HCT116 (cell line): ENCODE data around the gene DCTN2. TPM values are rescaled to one million over a fixed set of nuclear protein-coding genes. Genes with fewer than 3 reads are reported as not detected.

Source experiments
- ATAC-seq: fragments of 200-7000 bp; cut with Tn5 transposase; 2 replicates; pipeline ENCODE4 v1.9.1; 2020; ENCODE audit warnings: mild to moderate bottlenecking, moderate library complexity
- BruUV-seq: library from RNA; stranded (reverse); fragments of 400-500 nt; replicated peaks from 2 replicates; lab custom pipeline; 2021; lab: Mats Ljungman, UMichigan
- CTCF ChIA-PET: fragments of 300-600 bp; sonication (Branson Sonifier 250); formaldehyde crosslinking; loops from one replicate; lab custom pipeline; 2021; ENCODE audit warnings: antibody characterized with exemption; lab: Charles Lee
- POLR2A ChIA-PET: fragments of 300-600, 350-600 bp; sonication (Branson Sonifier 250); formaldehyde crosslinking; loops from one replicate; lab custom pipeline; 2021; ENCODE audit warnings: antibody characterized with exemption; lab: Charles Lee
- RAD21 ChIA-PET, 2 experiments: fragments of 300-600 bp; sonication (Branson Sonifier 250); formaldehyde crosslinking; loops; one replicate each; lab custom pipeline; 2023; ENCODE audit warnings: low total read pairs in 2 of 2; ENCODE audit not compliant: uncharacterized antibody in 2 of 2, unreplicated experiment in 2 of 2, low non-redundant PET in 1 of 2; lab: Charles Lee
- DNase-seq: peaks from one replicate; pipeline ENCODE4 v3.0.0-alpha.2; 2010; ENCODE audit warnings: low read depth, low spot score
- H2AFZ ChIP-seq: fragments of 200-600 bp; shearing (Covaris generic), sonication (generic); 2 replicates; pipeline ENCODE4 v1.6.1; 2017; ENCODE audit warnings: low read depth, mixed run types, mixed read lengths, antibody characterized with exemption, low read length; ENCODE audit not compliant: poor library complexity, severe bottlenecking
- H3K27ac ChIP-seq: 2 replicates; pipeline ENCODE4 v1.5.1; 2012; ENCODE audit warnings: low read depth, low read length
- H3K27me3 ChIP-seq: fragments of 200-600 bp; sonication (generic); 2 replicates; pipeline ENCODE4 v1.6.1; 2016; ENCODE audit warnings: mixed run types, low read length, mixed read lengths; ENCODE audit not compliant: insufficient read depth
- H3K36me3 ChIP-seq, 2 experiments: fragments of 200-500 bp in 1 of 2; fragments of 200-600 bp in 1 of 2; sonication (Bioruptor generic) in 1 of 2; sonication (generic) in 1 of 2; 2 replicates each; pipeline versions ENCODE4 v1.5.1 to v1.6.1; 2014 to 2016; ENCODE audit warnings: low read length in 2 of 2, inconsistent platforms in 1 of 2, mixed read lengths in 1 of 2, mixed run types in 1 of 2; ENCODE audit not compliant: insufficient read depth in 2 of 2, control insufficient read depth in 1 of 2
- H3K4me1 ChIP-seq, 2 experiments: fragments of 200-600 bp in 1 of 2; sonication (generic) in 1 of 2; 2 replicates each; pipeline versions ENCODE4 v1.5.1 to v1.6.1; 2012 to 2017; ENCODE audit warnings: low read length in 2 of 2, inconsistent platforms in 1 of 2, mild to moderate bottlenecking in 1 of 2, mixed read lengths in 1 of 2, mixed run types in 1 of 2, moderate library complexity in 1 of 2; ENCODE audit not compliant: insufficient read depth in 2 of 2, control insufficient read depth in 1 of 2
- H3K4me2 ChIP-seq: fragments of 200-600 bp; sonication (generic); 2 replicates; pipeline ENCODE4 v1.6.1; 2017; ENCODE audit warnings: mixed run types, low read length, mixed read lengths
- H3K4me3 ChIP-seq, 2 experiments: fragments of 200-600 bp in 1 of 2; sonication (generic) in 1 of 2; replicated peaks in 1 of 2; 2 replicates each; pipeline ENCODE4 v1.5.1; 2011 to 2016; ENCODE audit warnings: low read length in 2 of 2, control low read depth in 1 of 2, low read depth in 1 of 2, mild to moderate bottlenecking in 1 of 2, mixed read lengths in 1 of 2, mixed run types in 1 of 2
- H3K79me2 ChIP-seq: fragments of 200-600 bp; sonication (generic); 2 replicates; pipeline ENCODE4 v1.6.1; 2017; ENCODE audit warnings: mild to moderate bottlenecking, mixed run types, low read length, moderate library complexity, mixed read lengths; ENCODE audit not compliant: insufficient read depth
- H3K9ac ChIP-seq: fragments of 200-600 bp; sonication (generic); 2 replicates; pipeline ENCODE4 v1.6.1; 2016; ENCODE audit warnings: low read length, mixed read lengths
- H3K9me2 ChIP-seq: fragments of 200-600 bp; sonication (generic), shearing (Covaris generic); 2 replicates; pipeline ENCODE4 v1.6.1; 2017; ENCODE audit warnings: mixed run types, mild to moderate bottlenecking, moderate library complexity; ENCODE audit not compliant: insufficient read depth
- H3K9me3 ChIP-seq, 2 experiments: fragments of 200-500 bp in 1 of 2; fragments of 200-600 bp in 1 of 2; sonication (Bioruptor generic) in 1 of 2; sonication (generic) in 1 of 2; 2 replicates each; pipeline ENCODE4 v1.6.1; 2014 to 2017; ENCODE audit warnings: low read length in 2 of 2, mixed read lengths in 2 of 2, inconsistent platforms in 1 of 2, low read depth in 1 of 2, mild to moderate bottlenecking in 1 of 2, mixed run types in 1 of 2, moderate library complexity in 1 of 2; ENCODE audit not compliant: control insufficient read depth in 1 of 2, insufficient read depth in 1 of 2
- H4K20me1 ChIP-seq: fragments of 200-600 bp; sonication (generic), shearing (Covaris generic); 2 replicates; pipeline ENCODE4 v1.6.1; 2017; ENCODE audit warnings: mixed run types, mild to moderate bottlenecking, moderate library complexity; ENCODE audit not compliant: insufficient read depth
- CTCF ChIP-seq, 3 experiments: fragments of 200-600 bp in 1 of 3; sonication (generic) in 1 of 3; IDR thresholded peaks in 2 of 3; conservative IDR thresholded peaks in 1 of 3; 2 replicates each; pipeline ENCODE4 v1.5.1; 2012 to 2017; ENCODE audit warnings: low read depth in 2 of 3, low read length in 2 of 3, antibody characterized with exemption in 1 of 3, borderline replicate concordance in 1 of 3, control low read depth in 1 of 3, mild to moderate bottlenecking in 1 of 3, mixed read lengths in 1 of 3, mixed run types in 1 of 3, moderate library complexity in 1 of 3; ENCODE audit not compliant: insufficient read depth in 1 of 3
- ELF1 ChIP-seq: IDR thresholded peaks from 2 replicates; pipeline ENCODE4 v1.6.1; 2012; ENCODE audit warnings: low read depth, borderline replicate concordance
- REST ChIP-seq: IDR thresholded peaks from 2 replicates; pipeline ENCODE4 v1.6.1; 2012; ENCODE audit warnings: low read depth
- intact Hi-C: fragments of 100-400 bp; cut with micrococcal nuclease; formaldehyde crosslinking; loops from 2 replicates; pipeline ENCODE4 v1.10.0; 2022
- total RNA-seq: library from RNA; stranded (reverse); gene quantifications from one replicate; pipeline ENCODE4 v1.2.1, GENCODE V29; 2021; ENCODE audit not compliant: unreplicated experiment

DCTN2 gene
- total RNA-seq, 1 experiment from 2014 or later = 95.9 TPM

GRCh38 chr12:57488402-57489156 is 58.4 kb downstream of the DCTN2 start:
- no peak for TF ChIP-seq CTCF (IDR thresholded peaks at IDR 0.05 in 2 of 3, conservative IDR thresholded peaks at IDR 0.05 in 1 of 3; ENCODE audit: borderline replicate concordance in 1 of 3, insufficient read depth in 1 of 3, low read depth in 2 of 3, low read length in 2 of 3)
- no peak for TF ChIP-seq ELF1
- TF ChIP-seq REST = no peak
- H3K27ac ChIP-seq = peak overlapping the region; percentile 68
- H3K4me2 ChIP-seq = peak overlapping the region; percentile 86
- RAD21 ChIA-PET = no interaction called here
- H4K20me1 ChIP-seq = no peaks in the 10 kb centered on the region
- CTCF ChIA-PET = no interaction called here
- peak overlapping the region; percentile 97 to 100 for H3K4me3 ChIP-seq
- H3K79me2 ChIP-seq = peaks cover 41% of the 10 kb centered on the region
- intact Hi-C loops = no loop called here
- H3K9me2 ChIP-seq = no peaks in the 10 kb centered on the region
- ATAC-seq (peak; percentile 10; the same call in 1 of the 2 replicates), DNase-seq (no peak)
- BruUV-seq = no TSS peak
- H2AFZ ChIP-seq = no peak overlapping the region
- no peaks in the 10 kb centered on the region for H3K27me3 ChIP-seq
- H3K36me3 ChIP-seq = peaks cover 19 to 35% of the 10 kb centered on the region in 2 experiments
- peaks cover 4 to 14% of the 10 kb centered on the region in 2 experiments; a peak in 3 of 4 replicates for H3K4me1 ChIP-seq
- H3K9ac ChIP-seq = peak overlapping the region; percentile 76
- no peaks in the 10 kb centered on the region for H3K9me3 ChIP-seq
- POLR2A ChIA-PET = interaction anchor here (1.3 kb wide), 1 partner anchor 32 kb away, joined by 3 read pairs; the partner anchor contains the start of gene DDIT3
